ENCODE results near the gene DYNC2H1. TPM values are rescaled to one million over a fixed set of nuclear protein-coding genes. Genes with fewer than 3 reads are reported as not detected.
"Not testable (repeated sequence)": the region's sequence is repeated elsewhere in the genome, so short reads cannot be mapped to it uniquely, and the experiment has no call there.

Gene DYNC2H1
- total RNA-seq, 4 donors from 2014 or later = 36.9 to 41.2 (median 40.0) TPM

DNA sequence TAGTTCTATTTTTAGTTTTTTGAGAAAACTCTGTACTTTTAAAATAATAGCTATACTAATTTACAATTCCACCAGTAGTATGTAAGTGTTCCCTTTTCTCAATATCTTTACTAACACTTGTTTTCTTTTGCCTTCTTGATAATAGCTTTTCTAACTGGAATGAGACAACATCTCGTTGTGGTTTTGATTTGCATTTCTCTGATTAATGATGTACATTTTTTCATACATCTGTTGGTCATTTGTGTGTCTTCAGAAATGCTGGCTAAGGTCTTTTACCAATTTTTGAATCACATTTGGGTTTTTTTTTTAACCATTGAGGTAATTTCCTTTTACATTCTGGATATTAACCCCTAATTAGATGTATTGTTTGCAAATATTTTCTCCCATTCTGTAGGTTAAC is 258.9 kb downstream of the DYNC2H1 start:
- no peaks in the 10 kb centered on the region for H3K4me1 ChIP-seq
- no peaks in the 10 kb centered on the region for H3K36me3 ChIP-seq
- DNase-seq = no peak
- intact Hi-C loops (cut with DNase I) = no loop called here
- TF ChIP-seq CTCF (IDR thresholded peaks at IDR 0.05) (no peak), POLR2A (IDR thresholded peaks at IDR 0.05) (no peak)
- no peaks in the 10 kb centered on the region for H3K27me3 ChIP-seq
- H3K9me3 ChIP-seq = no peaks in the 10 kb centered on the region
- no peak overlapping the region for H3K27ac ChIP-seq
- 82 to 86% methylated on average over 1 of the region's 1 CpG for WGBS, 2 donors
- no peak overlapping the region for H3K4me3 ChIP-seq (replicated peaks in 1 of 3)

DNA sequence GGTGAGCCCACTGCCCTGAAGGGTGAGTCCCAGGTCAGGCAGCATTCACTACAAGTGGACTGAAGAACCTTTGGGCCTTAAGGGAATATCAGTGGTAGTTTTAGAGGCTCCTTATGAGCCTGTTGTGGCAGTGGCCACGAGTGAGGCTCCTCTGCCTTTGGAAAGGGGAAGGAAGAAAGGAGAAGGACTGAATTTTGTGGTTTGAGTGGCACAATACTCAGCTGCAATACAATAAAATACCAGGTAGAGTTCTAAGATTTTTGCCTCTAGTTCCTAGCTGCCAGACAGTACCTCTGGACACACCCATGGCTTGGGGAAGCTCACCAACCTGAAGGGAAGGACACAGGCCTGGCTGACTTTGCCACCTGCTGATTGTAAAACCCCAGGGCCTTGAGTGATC is 260.9 kb downstream of the DYNC2H1 start:
- 93 to 100% methylated on average over 1 of the region's 1 CpG for WGBS, 2 donors

GRCh38 chr11:103372906-103373305 is 263.7 kb downstream of the DYNC2H1 start:
- no peaks in the 10 kb centered on the region for H3K9me3 ChIP-seq
- no peaks in the 10 kb centered on the region for H3K27me3 ChIP-seq
- TF ChIP-seq CTCF (IDR thresholded peaks at IDR 0.05) (no peak), POLR2A (IDR thresholded peaks at IDR 0.05) (no peak)
- H3K27ac ChIP-seq = no peak overlapping the region
- intact Hi-C loops (cut with DNase I) = no loop called here
- H3K4me1 ChIP-seq = no peaks in the 10 kb centered on the region
- DNase-seq = no peak
- no peak overlapping the region for H3K4me3 ChIP-seq (replicated peaks in 1 of 3)
- no peaks in the 10 kb centered on the region for H3K36me3 ChIP-seq
- 89 to 95% methylated on average over 2 of the region's 2 CpGs for WGBS, 2 donors

More for the DNA sequence above, 260.9 kb downstream of the DYNC2H1 start:
- no peak for DNase-seq
- no peaks in the 10 kb centered on the region for H3K4me1 ChIP-seq
- H3K4me3 ChIP-seq (replicated peaks in 1 of 3) = no peak overlapping the region
- H3K27ac ChIP-seq = no peak overlapping the region
- H3K36me3 ChIP-seq = no peaks in the 10 kb centered on the region
- no peak for TF ChIP-seq POLR2A (IDR thresholded peaks at IDR 0.05)
- no peak for TF ChIP-seq CTCF (IDR thresholded peaks at IDR 0.05)
- intact Hi-C loops (cut with DNase I) = no loop called here
- H3K9me3 ChIP-seq = no peaks in the 10 kb centered on the region
- no peaks in the 10 kb centered on the region for H3K27me3 ChIP-seq

DNA sequence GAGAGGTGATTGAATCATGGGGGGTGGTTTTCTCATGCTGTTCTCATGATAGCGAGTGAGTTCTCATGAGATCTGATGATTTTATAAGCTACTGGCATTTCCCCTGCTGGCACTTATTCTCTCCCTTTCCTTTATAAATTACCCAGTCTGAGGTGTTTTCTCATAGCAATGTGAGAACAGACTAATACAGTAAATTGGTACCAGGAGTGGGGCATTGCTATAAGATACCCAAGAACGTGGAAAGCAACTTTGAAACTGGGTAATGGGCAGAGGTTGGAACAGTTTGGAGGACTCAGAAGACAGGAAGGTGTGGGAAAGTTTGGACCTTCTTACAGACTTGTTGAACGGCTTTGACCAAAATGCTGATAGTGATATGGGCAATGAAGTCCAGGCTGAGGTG is 265.0 kb downstream of the DYNC2H1 start:
- DNase-seq; H3K27ac ChIP-seq; H3K36me3 ChIP-seq; H3K9me3 ChIP-seq; H3K27me3 ChIP-seq; intact Hi-C loops (cut with DNase I); H3K4me3 ChIP-seq (replicated peaks in 1 of 3); H3K4me1 ChIP-seq: not testable (repeated sequence)
- WGBS, 2 donors = 32 to 45% methylated on average over 3 of the region's 3 CpGs

- TF ChIP-seq POLR2A (IDR thresholded peaks at IDR 0.05) (no peak), CTCF (IDR thresholded peaks at IDR 0.05) (no peak)
- no peak for DNase-seq
- intact Hi-C loops (cut with DNase I) = no loop called here
- Histone ChIP-seq H3K27me3 (no peaks in the 10 kb centered on the region), H3K36me3 (no peaks in the 10 kb centered on the region), H3K4me3 (replicated peaks in 1 of 3) (no peak overlapping the region), H3K27ac (no peak overlapping the region), H3K9me3 (no peaks in the 10 kb centered on the region), H3K4me1 (no peaks in the 10 kb centered on the region)
- WGBS, 2 donors = 88 to 98% methylated on average over 2 of the region's 2 CpGs
These were observed 269.7 kb downstream of the DYNC2H1 start for GRCh38 chr11:103378931-103379330.

GRCh38 chr11:103380031-103380430 is 270.8 kb downstream of the DYNC2H1 start:
- WGBS, 2 donors = 88 to 91% methylated on average over 3 of the region's 3 CpGs
- Histone ChIP-seq H3K9me3 (no peaks in the 10 kb centered on the region), H3K4me3 (replicated peaks in 1 of 3) (no peak overlapping the region), H3K27me3 (no peaks in the 10 kb centered on the region), H3K27ac (no peak overlapping the region), H3K4me1 (no peaks in the 10 kb centered on the region), H3K36me3 (no peaks in the 10 kb centered on the region)
- no peak for TF ChIP-seq POLR2A (IDR thresholded peaks at IDR 0.05)
- no peak for TF ChIP-seq CTCF (IDR thresholded peaks at IDR 0.05)
- no peak for DNase-seq
- intact Hi-C loops (cut with DNase I) = no loop called here
